SH-SY5Y (cell line): ENCODE measurements around the gene HRAS.

Source experiments
- GATA2 ChIP-seq: IDR thresholded peaks from 2 replicates; pipeline ENCODE4 v1.6.1; 2011; ENCODE audit warnings: mild to moderate bottlenecking, low read depth, low read length
- GATA3 ChIP-seq: IDR thresholded peaks from 2 replicates; pipeline ENCODE4 v1.6.1; 2011; ENCODE audit warnings: low read depth, mild to moderate bottlenecking, low read length, moderate library complexity

GRCh38 chr11:487571-488021 lies 47.8 kb downstream of the HRAS start:
- TF ChIP-seq GATA3 = no peak
- no peak for TF ChIP-seq GATA2
